IPS DF 4.7 (cell line): ENCODE results near the gene ALG10B.

Experiments used
- DNase-seq: peaks from one replicate; pipeline ENCODE4 v3.0.0-alpha.2; 2013; ENCODE audit warnings: low spot score; ENCODE audit errors: extremely low read depth

Gene ALG10B

GRCh38 chr12:38373784-38374183, 57.2 kb downstream of the ALG10B start:
- no peak for DNase-seq

GRCh38 chr12:38374751-38375150, 58.2 kb downstream of the ALG10B start:
- DNase-seq, result no peak
